Smooth muscle cell (in vitro differentiated cells): ENCODE data around the gene CPXM2. TPM values are rescaled to one million over a fixed set of nuclear protein-coding genes. Genes with fewer than 3 reads are reported as not detected.

Experiments used
- DNase-seq: peaks from one replicate; lab custom pipeline; 2025; ENCODE audit not compliant: unreplicated experiment; lab: John Stamatoyannopoulos, UW
- H2AFZ ChIP-seq: fragments of 200-600 bp; sonication (generic); 2 replicates; pipeline ENCODE4 v1.6.0; 2016; ENCODE audit warnings: antibody characterized with exemption, low read depth, mild to moderate bottlenecking
- H3F3A ChIP-seq: fragments of 200-600 bp; sonication (generic); 2 replicates; pipeline ENCODE4 v1.6.0; 2017; ENCODE audit warnings: antibody characterized with exemption, low read depth
- H3K27ac ChIP-seq: fragments of 200-600 bp; sonication (generic); 2 replicates; pipeline ENCODE4 v1.5.1; 2016; ENCODE audit warnings: low read depth, mild to moderate bottlenecking
- H3K27me3 ChIP-seq: fragments of 200-600 bp; sonication (generic); 2 replicates; pipeline ENCODE4 v1.6.1; 2016; ENCODE audit warnings: low read depth, mild to moderate bottlenecking
- H3K36me3 ChIP-seq: fragments of 200-600 bp; sonication (generic); 2 replicates; pipeline ENCODE4 v1.5.1; 2016; ENCODE audit warnings: low read depth
- H3K4me1 ChIP-seq: fragments of 200-600 bp; sonication (generic); 2 replicates; pipeline ENCODE4 v1.5.1; 2016; ENCODE audit warnings: low read depth
- H3K4me2 ChIP-seq: fragments of 200-600 bp; sonication (generic); 2 replicates; pipeline ENCODE4 v1.6.0; 2016; ENCODE audit warnings: mild to moderate bottlenecking
- H3K4me3 ChIP-seq: fragments of 200-600 bp; sonication (generic); 2 replicates; pipeline ENCODE4 v1.5.1; 2016; ENCODE audit warnings: mild to moderate bottlenecking
- H3K79me2 ChIP-seq: fragments of 200-600 bp; sonication (generic); 2 replicates; pipeline ENCODE4 v1.6.0; 2016; ENCODE audit warnings: low read depth, mild to moderate bottlenecking
- H3K9ac ChIP-seq: fragments of 200-600 bp; sonication (generic); 2 replicates; pipeline ENCODE4 v1.6.0; 2016; ENCODE audit warnings: low read depth
- H3K9me3 ChIP-seq: fragments of 200-600 bp; sonication (generic); replicated peaks from 2 replicates; pipeline ENCODE4 v1.5.1; 2016; ENCODE audit warnings: low read depth
- H4K20me1 ChIP-seq: fragments of 200-600 bp; sonication (generic); 2 replicates; pipeline ENCODE4 v1.6.0; 2016; ENCODE audit warnings: low read depth
- CTCF ChIP-seq: fragments of 200-600 bp; sonication (generic); IDR thresholded peaks from 2 replicates; pipeline ENCODE4 v1.5.1; 2017; ENCODE audit warnings: borderline replicate concordance, mild to moderate bottlenecking, antibody characterized with exemption; ENCODE audit not compliant: insufficient read depth, poor library complexity, severe bottlenecking
- WGBS: methylation state at CpG from one replicate; pipeline ENCODE4 v1.1.7; 2016; ENCODE audit warnings: low lambda C conversion rate; 5-methylcytosine and 5-hydroxymethylcytosine counted together
- polyA plus RNA-seq: library from polyadenylated mRNA; unstranded; fragments of >200 nt; fragmentation: Nextera tagmentation; extraction: Ambion mirVana; gene quantifications from 2 replicates; pipeline ENCODE4 v1.2.1, GENCODE V29; 2016
- total RNA-seq: library from RNA; depleted of rRNA; stranded (reverse); fragments of >200 nt; gene quantifications from 2 replicates; pipeline ENCODE4 v1.2.3, GENCODE V29; 2014

Gene CPXM2
- total and polyA plus RNA-seq, 2 experiments from 2014 or later = 31.2 to 65.5 TPM

DNA sequence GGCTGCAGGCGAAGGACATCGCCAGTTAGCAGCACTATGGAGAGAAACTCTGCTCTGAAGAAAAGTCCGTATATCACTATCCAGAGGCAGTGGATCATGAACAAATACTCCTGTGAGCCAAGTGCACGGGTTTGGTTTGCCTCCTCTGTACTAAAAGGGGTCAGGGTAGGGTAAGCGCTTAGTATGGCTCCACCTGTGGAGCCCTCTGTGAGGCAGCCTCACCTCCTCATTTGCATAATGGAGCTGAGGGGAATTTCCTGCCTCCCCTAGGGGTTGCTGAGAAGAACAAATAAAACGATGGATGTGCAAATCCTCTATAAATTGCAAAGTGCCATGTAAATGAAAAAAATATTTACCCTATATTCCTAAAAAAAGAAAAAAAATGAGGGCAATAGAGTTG, 162.1 kb downstream of the CPXM2 start:
- no peaks in the 10 kb centered on the region for H4K20me1 ChIP-seq
- H2AFZ ChIP-seq = no peak overlapping the region
- no peak overlapping the region for H3K4me3 ChIP-seq
- H3K4me1 ChIP-seq = peaks cover 4% of the 10 kb centered on the region
- H3K27me3 ChIP-seq = no peaks in the 10 kb centered on the region
- H3K9ac ChIP-seq = no peak overlapping the region
- WGBS = 69% methylated on average over 6 of the region's 6 CpGs
- TF ChIP-seq CTCF = no peak
- H3K27ac ChIP-seq = no peak overlapping the region
- no peak overlapping the region for H3K4me2 ChIP-seq
- DNase-seq = no peak
- no peaks in the 10 kb centered on the region for H3K79me2 ChIP-seq
- no peaks in the 10 kb centered on the region for H3F3A ChIP-seq
- no peaks in the 10 kb centered on the region for H3K36me3 ChIP-seq
- no peaks in the 10 kb centered on the region for H3K9me3 ChIP-seq

DNA sequence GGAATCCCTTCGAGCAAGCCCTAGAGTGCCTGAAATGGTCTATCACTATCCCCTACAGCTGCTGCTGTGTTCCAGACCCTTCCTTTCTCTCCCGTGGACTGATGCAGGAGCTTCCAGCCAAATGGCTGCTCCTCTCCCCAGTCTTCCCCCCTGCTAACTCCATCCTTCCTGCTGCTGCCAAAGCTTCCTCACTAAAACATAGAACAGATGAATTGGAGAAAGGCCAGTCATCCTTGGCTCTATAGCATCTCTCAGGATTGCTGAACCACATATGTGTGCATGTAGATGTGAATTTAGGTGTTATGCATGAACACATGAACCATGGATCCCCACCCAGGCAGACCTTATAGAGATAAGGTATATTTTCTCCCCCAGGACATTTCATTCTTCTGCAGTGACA, 164.8 kb downstream of the CPXM2 start:
- Histone ChIP-seq H3K27ac (no peak overlapping the region), H4K20me1 (no peaks in the 10 kb centered on the region), H3K4me3 (no peak overlapping the region), H3K4me1 (peaks cover 4% of the 10 kb centered on the region), H3K36me3 (no peaks in the 10 kb centered on the region), H3K9me3 (no peaks in the 10 kb centered on the region), H3K9ac (no peak overlapping the region), H3F3A (no peaks in the 10 kb centered on the region), H2AFZ (no peak overlapping the region), H3K27me3 (no peaks in the 10 kb centered on the region), H3K4me2 (no peak overlapping the region), H3K79me2 (no peaks in the 10 kb centered on the region)
- no peak for TF ChIP-seq CTCF
- WGBS = 88% methylated on average over 2 of the region's 2 CpGs
- no peak for DNase-seq

DNA sequence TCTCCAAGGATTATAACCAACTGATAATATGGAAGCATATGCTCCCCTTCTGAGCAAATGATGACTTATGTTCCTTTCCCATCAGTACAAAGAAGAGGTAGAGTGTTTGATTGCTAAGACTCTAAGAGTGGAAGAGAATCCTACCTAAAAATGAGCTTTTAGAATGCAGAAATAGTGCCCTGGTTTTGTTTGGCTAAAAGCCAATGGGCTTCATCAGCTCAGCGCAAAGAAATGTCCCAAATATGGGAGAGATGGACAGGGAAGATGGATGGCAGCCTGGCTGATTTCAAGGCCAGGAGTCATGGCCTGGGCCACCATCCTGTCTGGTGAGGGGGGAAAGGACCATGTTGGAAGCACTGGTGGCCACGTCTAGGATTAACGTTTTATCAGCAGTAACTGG, 165.2 kb downstream of the CPXM2 start:
- Histone ChIP-seq H3K4me3 (no peak overlapping the region), H3K79me2 (no peaks in the 10 kb centered on the region), H3F3A (no peaks in the 10 kb centered on the region), H3K9me3 (no peaks in the 10 kb centered on the region), H3K36me3 (no peaks in the 10 kb centered on the region), H3K4me1 (peaks cover 4% of the 10 kb centered on the region), H2AFZ (no peak overlapping the region), H4K20me1 (no peaks in the 10 kb centered on the region), H3K27me3 (no peaks in the 10 kb centered on the region), H3K9ac (no peak overlapping the region), H3K4me2 (no peak overlapping the region), H3K27ac (no peak overlapping the region)
- no peak for TF ChIP-seq CTCF
- no peak for DNase-seq
- 91% methylated on average over 3 of the region's 3 CpGs for WGBS

DNA sequence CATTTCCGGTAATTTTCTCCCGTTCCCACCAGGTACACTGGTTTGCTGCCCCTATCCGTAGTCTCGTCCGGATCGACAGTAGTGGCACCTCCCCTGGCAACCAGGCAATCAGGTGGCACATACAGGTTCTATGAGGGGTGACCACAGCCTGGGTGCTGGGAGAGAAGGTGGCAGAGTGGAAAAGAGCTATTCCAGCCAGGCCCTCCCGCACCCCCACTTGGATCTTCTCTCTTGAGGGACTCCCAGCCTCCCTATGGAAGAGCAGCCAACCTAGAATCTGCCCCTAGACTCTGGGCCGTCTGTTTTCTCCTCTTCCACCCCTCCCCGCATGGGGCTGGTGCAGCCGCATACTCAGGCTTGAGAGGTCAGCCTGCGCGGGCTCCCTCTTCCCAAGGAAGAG, 166.9 kb downstream of the CPXM2 start:
- H3K9me3 ChIP-seq = no peaks in the 10 kb centered on the region
- no peak overlapping the region for H3K4me3 ChIP-seq
- peaks cover 4% of the 10 kb centered on the region for H3K4me1 ChIP-seq
- TF ChIP-seq CTCF = no peak
- 89% methylated on average over 12 of the region's 12 CpGs for WGBS
- H3K9ac ChIP-seq = no peak overlapping the region
- H2AFZ ChIP-seq = no peak overlapping the region
- DNase-seq = no peak
- H3F3A ChIP-seq = no peaks in the 10 kb centered on the region
- no peak overlapping the region for H3K4me2 ChIP-seq
- H3K27ac ChIP-seq = no peak overlapping the region
- H3K79me2 ChIP-seq = no peaks in the 10 kb centered on the region
- no peaks in the 10 kb centered on the region for H4K20me1 ChIP-seq
- H3K27me3 ChIP-seq = no peaks in the 10 kb centered on the region
- no peaks in the 10 kb centered on the region for H3K36me3 ChIP-seq
